Neural cell (in vitro differentiated cells): ENCODE measurements around the gene ASCC3. TPM values are rescaled to one million over a fixed set of nuclear protein-coding genes. Genes with fewer than 3 reads are reported as not detected.

Experiments used
- H2AFZ ChIP-seq: fragments of 200-600, 300-800 bp; sonication (generic), shearing (Covaris generic); 2 replicates; pipeline ENCODE4 v1.6.0; 2014; ENCODE audit warnings: low read depth, mild to moderate bottlenecking, antibody characterized with exemption, low read length, moderate library complexity
- H3F3A ChIP-seq: fragments of 200-600 bp; shearing (Covaris generic); 2 replicates; pipeline ENCODE4 v1.6.1; 2016; ENCODE audit warnings: mild to moderate bottlenecking, moderate library complexity, mixed read lengths, antibody characterized with exemption, low read length; ENCODE audit not compliant: insufficient read depth, poor library complexity, severe bottlenecking
- H3K27ac ChIP-seq: fragments of 200-600, 300-800 bp; sonication (generic), shearing (Covaris generic); 2 replicates; pipeline ENCODE4 v1.5.1; 2014; ENCODE audit warnings: mild to moderate bottlenecking, low read length, moderate library complexity
- H3K27me3 ChIP-seq: fragments of 300-800, 200-600 bp; sonication (generic), shearing (Covaris generic); 2 replicates; pipeline ENCODE4 v1.6.0; 2014; ENCODE audit warnings: mild to moderate bottlenecking, low read depth, low read length, moderate library complexity; ENCODE audit not compliant: insufficient read depth
- H3K36me3 ChIP-seq: fragments of 300-800, 200-600 bp; sonication (generic), shearing (Covaris generic); 2 replicates; pipeline ENCODE4 v1.5.1; 2014; ENCODE audit warnings: mild to moderate bottlenecking, antibody characterized with exemption, low read length, moderate library complexity; ENCODE audit not compliant: insufficient read depth
- H3K4me2 ChIP-seq: fragments of 300-800, 200-600 bp; sonication (generic), shearing (Covaris generic); 2 replicates; pipeline ENCODE4 v1.6.0; 2014; ENCODE audit warnings: mild to moderate bottlenecking, low read length
- H3K4me3 ChIP-seq: fragments of 300-800, 200-600 bp; sonication (generic), shearing (Covaris generic); 2 replicates; pipeline ENCODE4 v1.5.1; 2014; ENCODE audit warnings: mild to moderate bottlenecking, low read length, moderate library complexity
- H3K79me2 ChIP-seq: fragments of 200-600 bp; shearing (Covaris generic); replicated peaks from 2 replicates; pipeline ENCODE4 v1.6.0; 2014; ENCODE audit warnings: mild to moderate bottlenecking, low read length, moderate library complexity; ENCODE audit not compliant: insufficient read depth
- H3K9ac ChIP-seq: fragments of 300-800, 200-600 bp; sonication (generic), shearing (Covaris generic); 2 replicates; pipeline ENCODE4 v1.6.1; 2016; ENCODE audit warnings: mild to moderate bottlenecking, low read length, mixed read lengths
- H3K9me2 ChIP-seq: fragments of 200-600 bp; shearing (Covaris generic); 2 replicates; pipeline ENCODE4 v1.6.1; 2016; ENCODE audit warnings: mild to moderate bottlenecking, low read length, mixed read lengths; ENCODE audit not compliant: insufficient read depth
- H3K9me3 ChIP-seq: fragments of 200-600, 300-800 bp; sonication (generic), shearing (Covaris generic); 2 replicates; pipeline ENCODE4 v1.6.1; 2016; ENCODE audit warnings: mild to moderate bottlenecking, mixed run types, low read length, moderate library complexity, mixed read lengths
- H4K20me1 ChIP-seq: fragments of 200-600 bp; shearing (Covaris generic); 2 replicates; pipeline ENCODE4 v1.6.1; 2016; ENCODE audit warnings: mild to moderate bottlenecking, mixed run types; ENCODE audit not compliant: insufficient read depth
- CTCF ChIP-seq: fragments of 450-650 bp; IDR thresholded peaks from 2 replicates; pipeline ENCODE4 v1.5.1; 2014; ENCODE audit warnings: antibody characterized with exemption, mild to moderate bottlenecking, moderate library complexity; ENCODE audit not compliant: poor library complexity, severe bottlenecking
- EP300 ChIP-seq: fragments of 450-650 bp; conservative IDR thresholded peaks from 2 replicates; pipeline ENCODE4 v1.6.1; 2014; ENCODE audit warnings: antibody characterized with exemption, mild to moderate bottlenecking, moderate library complexity; ENCODE audit not compliant: poor library complexity, severe bottlenecking
- POLR2AphosphoS5 ChIP-seq: IDR thresholded peaks from 2 replicates; pipeline ENCODE4 v1.6.1; 2012
- TAF1 ChIP-seq: IDR thresholded peaks from 2 replicates; pipeline ENCODE4 v1.6.1; 2012; ENCODE audit warnings: low read depth
- polyA plus RNA-seq: library from polyadenylated mRNA; depleted of rRNA; stranded (reverse); fragments of >200 nt; gene quantifications from 2 replicates; pipeline ENCODE4 v1.2.3, GENCODE V29; 2014
- TF ChIP-seq, protein P1 (sequence below): IDR thresholded peaks from 2 replicates; pipeline ENCODE4 v1.6.1; 2012; ENCODE audit warnings: borderline replicate concordance

Gene ASCC3
- polyA plus RNA-seq, 1 donor from 2014 or later = 14.9 TPM

GRCh38 chr6:100662264-100662663 is 218.9 kb downstream of the ASCC3 start:
- no peaks in the 10 kb centered on the region for H3K79me2 ChIP-seq
- H3K4me3 ChIP-seq = no peak overlapping the region
- H3K4me2 ChIP-seq = no peak overlapping the region
- no peaks in the 10 kb centered on the region for H3K9me3 ChIP-seq
- H3K27me3 ChIP-seq = no peaks in the 10 kb centered on the region
- H3K36me3 ChIP-seq = no peaks in the 10 kb centered on the region
- no peaks in the 10 kb centered on the region for H3F3A ChIP-seq
- no peaks in the 10 kb centered on the region for H3K9me2 ChIP-seq
- TF ChIP-seq TAF1 = no peak
- TF ChIP-seq, protein P1, sequence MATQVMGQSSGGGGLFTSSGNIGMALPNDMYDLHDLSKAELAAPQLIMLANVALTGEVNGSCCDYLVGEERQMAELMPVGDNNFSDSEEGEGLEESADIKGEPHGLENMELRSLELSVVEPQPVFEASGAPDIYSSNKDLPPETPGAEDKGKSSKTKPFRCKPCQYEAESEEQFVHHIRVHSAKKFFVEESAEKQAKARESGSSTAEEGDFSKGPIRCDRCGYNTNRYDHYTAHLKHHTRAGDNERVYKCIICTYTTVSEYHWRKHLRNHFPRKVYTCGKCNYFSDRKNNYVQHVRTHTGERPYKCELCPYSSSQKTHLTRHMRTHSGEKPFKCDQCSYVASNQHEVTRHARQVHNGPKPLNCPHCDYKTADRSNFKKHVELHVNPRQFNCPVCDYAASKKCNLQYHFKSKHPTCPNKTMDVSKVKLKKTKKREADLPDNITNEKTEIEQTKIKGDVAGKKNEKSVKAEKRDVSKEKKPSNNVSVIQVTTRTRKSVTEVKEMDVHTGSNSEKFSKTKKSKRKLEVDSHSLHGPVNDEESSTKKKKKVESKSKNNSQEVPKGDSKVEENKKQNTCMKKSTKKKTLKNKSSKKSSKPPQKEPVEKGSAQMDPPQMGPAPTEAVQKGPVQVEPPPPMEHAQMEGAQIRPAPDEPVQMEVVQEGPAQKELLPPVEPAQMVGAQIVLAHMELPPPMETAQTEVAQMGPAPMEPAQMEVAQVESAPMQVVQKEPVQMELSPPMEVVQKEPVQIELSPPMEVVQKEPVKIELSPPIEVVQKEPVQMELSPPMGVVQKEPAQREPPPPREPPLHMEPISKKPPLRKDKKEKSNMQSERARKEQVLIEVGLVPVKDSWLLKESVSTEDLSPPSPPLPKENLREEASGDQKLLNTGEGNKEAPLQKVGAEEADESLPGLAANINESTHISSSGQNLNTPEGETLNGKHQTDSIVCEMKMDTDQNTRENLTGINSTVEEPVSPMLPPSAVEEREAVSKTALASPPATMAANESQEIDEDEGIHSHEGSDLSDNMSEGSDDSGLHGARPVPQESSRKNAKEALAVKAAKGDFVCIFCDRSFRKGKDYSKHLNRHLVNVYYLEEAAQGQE = no peak
- H2AFZ ChIP-seq = no peak overlapping the region
- no peaks in the 10 kb centered on the region for H4K20me1 ChIP-seq
- no peak overlapping the region for H3K27ac ChIP-seq
- no peak overlapping the region for H3K9ac ChIP-seq

DNA sequence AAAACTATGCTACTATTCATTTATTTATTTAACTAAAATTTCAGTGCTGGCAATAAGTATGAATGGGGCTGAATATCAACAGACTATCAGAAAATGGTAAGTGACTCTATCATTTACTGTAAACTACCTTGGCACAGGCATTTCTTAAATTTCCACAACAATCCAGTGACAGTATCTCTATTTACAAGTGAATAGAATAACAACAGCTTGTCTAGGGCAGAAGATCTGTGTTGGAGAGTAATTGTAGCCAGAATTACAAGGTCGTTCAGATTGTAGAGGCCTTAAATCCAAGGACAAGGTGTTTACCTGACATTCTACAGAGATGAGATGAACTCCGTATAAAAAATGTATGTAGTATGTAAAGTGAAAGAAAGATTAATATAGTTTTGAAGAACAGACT is 222.6 kb downstream of the ASCC3 start:
- H3K4me2 ChIP-seq = no peak overlapping the region
- H3K79me2 ChIP-seq = no peaks in the 10 kb centered on the region
- H4K20me1 ChIP-seq = no peaks in the 10 kb centered on the region
- H3K27me3 ChIP-seq = no peaks in the 10 kb centered on the region
- H3K9me3 ChIP-seq = no peaks in the 10 kb centered on the region
- no peaks in the 10 kb centered on the region for H3K36me3 ChIP-seq
- no peaks in the 10 kb centered on the region for H3K9me2 ChIP-seq
- no peak overlapping the region for H3K4me3 ChIP-seq
- no peak for TF ChIP-seq EP300
- TF ChIP-seq POLR2AphosphoS5 = no peak
- no peak for TF ChIP-seq TAF1
- TF ChIP-seq, protein P1 = no peak
- TF ChIP-seq CTCF = no peak
- no peaks in the 10 kb centered on the region for H3F3A ChIP-seq
- H3K27ac ChIP-seq = no peak overlapping the region
- H3K9ac ChIP-seq = no peak overlapping the region
- no peak overlapping the region for H2AFZ ChIP-seq
